OCI-LY3 (cell line): ENCODE measurements around the gene ST3GAL6.

ENCODE experiments used
- CTCF ChIP-seq: fragments of 200-600, 300-600 bp; sonication (generic); IDR thresholded peaks from 2 replicates; pipeline ENCODE4 v1.5.1; 2014; ENCODE audit warnings: antibody characterized with exemption, low read length, low read depth
- EZH2phosphoT487 ChIP-seq: fragments of 200-600 bp; shearing (Covaris generic); IDR thresholded peaks from 2 replicates; pipeline ENCODE4 v1.6.1; 2018; ENCODE audit warnings: antibody characterized with exemption, mixed run types, low read depth

- peak; percentile 70 for TF ChIP-seq CTCF
- TF ChIP-seq EZH2phosphoT487, result no peak
Measured at GRCh38 chr3:98812851-98813374, 49.8 kb downstream of the ST3GAL6 start.
